ENCODE measurements around the gene CTSS. TPM values are rescaled to one million over a fixed set of nuclear protein-coding genes. Genes with fewer than 3 reads are reported as not detected.
"Not testable (repeated sequence)": the region's sequence is repeated elsewhere in the genome, so short reads cannot be mapped to it uniquely, and the experiment has no call there.

The CTSS gene
- total RNA-seq, 1 experiment from 2014 or later = not detected

DNA sequence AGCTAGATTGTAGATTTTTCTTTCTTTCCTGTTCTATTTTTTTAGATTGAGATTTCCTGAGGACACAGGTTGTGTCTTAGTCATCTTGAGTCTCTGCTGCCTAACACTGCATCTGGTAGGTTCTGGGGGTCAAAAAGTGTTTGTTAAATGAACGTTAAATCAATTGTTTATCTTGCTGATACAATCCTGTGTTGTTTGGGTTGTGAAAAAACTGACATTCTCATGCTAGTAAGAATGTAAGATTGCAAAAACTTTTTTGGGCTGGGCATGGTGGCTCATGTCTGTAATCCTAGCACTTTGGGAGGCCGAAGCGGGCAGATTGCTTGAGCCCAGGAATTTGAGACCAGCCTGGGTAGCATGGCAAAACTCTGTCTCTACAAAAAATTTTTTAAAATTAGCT, 39.1 kb upstream of the CTSS start:
- H3K79me2 ChIP-seq (ENCODE audit: low read length) = no peaks in the 10 kb centered on the region
- DNase-seq = no peak
- H3K27me3 ChIP-seq (ENCODE audit: low read length) = no peaks in the 10 kb centered on the region
- H3K27ac ChIP-seq (ENCODE audit: low read length) = no peak overlapping the region
- ATAC-seq = no peak
- H3K4me1 ChIP-seq (ENCODE audit: insufficient read depth, low read length) = no peaks in the 10 kb centered on the region
- H3K9me3 ChIP-seq (ENCODE audit: low read length) = no peaks in the 10 kb centered on the region
- ChIA-PET POLR2A (ENCODE audit: unreplicated experiment) (no interaction called here), CTCF (no interaction called here)
- TF ChIP-seq EZH2 (IDR thresholded peaks at IDR 0.05; ENCODE audit: low read length, unreplicated experiment) = no peak
- no peak overlapping the region for H2AFZ ChIP-seq (ENCODE audit: low read length)
- H3K9ac ChIP-seq (ENCODE audit: low read length) = no peak overlapping the region
- intact Hi-C loops (cut with micrococcal nuclease) = no loop called here
- no TSS peak for BruUV-seq (replicated peaks)
- no peaks in the 10 kb centered on the region for H4K20me1 ChIP-seq (ENCODE audit: low read length)
- no peaks in the 10 kb centered on the region for H3K9me2 ChIP-seq (replicated peaks; ENCODE audit: low read length)
- H3K4me2 ChIP-seq (ENCODE audit: low read length) = no peak overlapping the region
- no peaks in the 10 kb centered on the region for H3K36me3 ChIP-seq (ENCODE audit: low read depth, low read length)
- H3K4me3 ChIP-seq (ENCODE audit: low read length) = no peak overlapping the region
- no peaks in the 10 kb centered on the region for H3F3A ChIP-seq (ENCODE audit: low read length, unreplicated experiment)

DNA sequence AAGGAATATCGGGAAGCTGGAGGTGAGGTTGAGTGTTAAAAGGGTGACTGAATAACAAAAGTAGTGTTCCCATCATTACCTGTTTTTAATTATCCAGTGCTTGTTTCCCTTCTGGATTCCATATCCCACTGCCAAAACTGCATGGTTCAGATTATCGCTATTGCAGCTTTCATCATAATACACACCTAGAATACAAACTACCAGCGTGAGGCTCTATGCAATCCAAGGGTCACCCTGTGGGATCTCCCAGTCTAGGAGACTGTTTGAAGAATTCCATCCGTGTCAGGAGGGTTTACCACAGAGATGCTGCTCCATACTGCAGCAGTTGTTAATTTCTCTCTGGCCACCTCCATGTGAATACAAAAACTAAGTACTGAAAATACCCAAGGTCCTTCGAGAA, 33.5 kb upstream of the CTSS start:
- POLR2A ChIA-PET (ENCODE audit: unreplicated experiment) = no interaction called here
- no TSS peak for BruUV-seq (replicated peaks)
- no peak for TF ChIP-seq EZH2phosphoT487 (IDR thresholded peaks at IDR 0.05; ENCODE audit: borderline replicate concordance, low read length)
- DNase-seq (no peak), ATAC-seq (no peak)
- intact Hi-C loops (cut with micrococcal nuclease) = no loop called here
- Histone ChIP-seq H4K20me1 (ENCODE audit: low read length) (no peaks in the 10 kb centered on the region), H3K9ac (ENCODE audit: low read length) (no peak overlapping the region), H3K9me3 (ENCODE audit: low read length) (no peaks in the 10 kb centered on the region), H3K9me2 (replicated peaks; ENCODE audit: low read length) (no peaks in the 10 kb centered on the region), H3K27ac (ENCODE audit: low read length) (no peak overlapping the region), H3K36me3 (ENCODE audit: low read depth, low read length) (no peaks in the 10 kb centered on the region), H3K4me1 (ENCODE audit: insufficient read depth, low read length) (no peaks in the 10 kb centered on the region), H3K79me2 (ENCODE audit: low read length) (no peaks in the 10 kb centered on the region), H3K4me3 (ENCODE audit: low read length) (no peak overlapping the region), H2AFZ (ENCODE audit: low read length) (no peak overlapping the region), H3K27me3 (ENCODE audit: low read length) (no peaks in the 10 kb centered on the region), H3F3A (ENCODE audit: low read length, unreplicated experiment) (no peaks in the 10 kb centered on the region), H3K4me2 (ENCODE audit: low read length) (no peak overlapping the region)
- CTCF ChIA-PET = no interaction called here

DNA sequence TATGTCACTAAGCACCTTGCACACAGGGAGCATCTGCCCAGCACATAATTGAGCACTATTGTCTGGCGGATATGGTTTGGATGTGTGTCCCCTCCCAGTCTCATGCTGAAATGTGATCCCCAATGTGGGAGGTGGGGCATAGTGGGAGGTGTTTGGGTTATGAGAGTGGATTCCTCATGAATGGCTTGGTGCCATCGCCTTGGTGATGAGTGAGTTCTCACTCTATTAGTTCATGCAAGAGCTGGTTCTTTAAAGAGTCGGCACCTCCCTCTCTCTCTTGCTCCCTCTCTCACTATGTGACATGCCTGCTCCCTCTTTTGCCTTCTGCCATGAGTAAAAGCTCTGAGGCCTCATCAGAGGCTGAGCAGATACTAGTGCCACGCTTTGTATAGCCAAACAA, 32.9 kb upstream of the CTSS start:
- Histone ChIP-seq H3K9me3 (ENCODE audit: low read length) (no peaks in the 10 kb centered on the region), H3K27ac (ENCODE audit: low read length) (no peak overlapping the region), H3K9me2 (replicated peaks; ENCODE audit: low read length) (no peaks in the 10 kb centered on the region), H4K20me1 (ENCODE audit: low read length) (no peaks in the 10 kb centered on the region), H3F3A (ENCODE audit: low read length, unreplicated experiment) (no peaks in the 10 kb centered on the region), H3K4me2 (ENCODE audit: low read length) (no peak overlapping the region), H2AFZ (ENCODE audit: low read length) (no peak overlapping the region), H3K4me3 (ENCODE audit: low read length) (no peak overlapping the region), H3K79me2 (ENCODE audit: low read length) (no peaks in the 10 kb centered on the region), H3K4me1 (ENCODE audit: insufficient read depth, low read length) (no peaks in the 10 kb centered on the region), H3K36me3 (ENCODE audit: low read depth, low read length) (no peaks in the 10 kb centered on the region), H3K27me3 (ENCODE audit: low read length) (no peaks in the 10 kb centered on the region), H3K9ac (ENCODE audit: low read length) (no peak overlapping the region)
- ATAC-seq = no peak
- TF ChIP-seq EZH2phosphoT487 (IDR thresholded peaks at IDR 0.05; ENCODE audit: borderline replicate concordance, low read length) = no peak
- TF ChIP-seq, protein P1, sequence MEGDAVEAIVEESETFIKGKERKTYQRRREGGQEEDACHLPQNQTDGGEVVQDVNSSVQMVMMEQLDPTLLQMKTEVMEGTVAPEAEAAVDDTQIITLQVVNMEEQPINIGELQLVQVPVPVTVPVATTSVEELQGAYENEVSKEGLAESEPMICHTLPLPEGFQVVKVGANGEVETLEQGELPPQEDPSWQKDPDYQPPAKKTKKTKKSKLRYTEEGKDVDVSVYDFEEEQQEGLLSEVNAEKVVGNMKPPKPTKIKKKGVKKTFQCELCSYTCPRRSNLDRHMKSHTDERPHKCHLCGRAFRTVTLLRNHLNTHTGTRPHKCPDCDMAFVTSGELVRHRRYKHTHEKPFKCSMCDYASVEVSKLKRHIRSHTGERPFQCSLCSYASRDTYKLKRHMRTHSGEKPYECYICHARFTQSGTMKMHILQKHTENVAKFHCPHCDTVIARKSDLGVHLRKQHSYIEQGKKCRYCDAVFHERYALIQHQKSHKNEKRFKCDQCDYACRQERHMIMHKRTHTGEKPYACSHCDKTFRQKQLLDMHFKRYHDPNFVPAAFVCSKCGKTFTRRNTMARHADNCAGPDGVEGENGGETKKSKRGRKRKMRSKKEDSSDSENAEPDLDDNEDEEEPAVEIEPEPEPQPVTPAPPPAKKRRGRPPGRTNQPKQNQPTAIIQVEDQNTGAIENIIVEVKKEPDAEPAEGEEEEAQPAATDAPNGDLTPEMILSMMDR (conservative IDR thresholded peaks at IDR 0.05; ENCODE audit: low read depth, low read length) = no peak
- no peak for TF ChIP-seq EZH2 (IDR thresholded peaks at IDR 0.05; ENCODE audit: low read length, unreplicated experiment)
- CTCF ChIA-PET = no interaction called here
- POLR2A ChIA-PET (ENCODE audit: unreplicated experiment) = no interaction called here
- intact Hi-C loops (cut with micrococcal nuclease) = no loop called here
- no TSS peak for BruUV-seq (replicated peaks)
- no peak for DNase-seq

DNA sequence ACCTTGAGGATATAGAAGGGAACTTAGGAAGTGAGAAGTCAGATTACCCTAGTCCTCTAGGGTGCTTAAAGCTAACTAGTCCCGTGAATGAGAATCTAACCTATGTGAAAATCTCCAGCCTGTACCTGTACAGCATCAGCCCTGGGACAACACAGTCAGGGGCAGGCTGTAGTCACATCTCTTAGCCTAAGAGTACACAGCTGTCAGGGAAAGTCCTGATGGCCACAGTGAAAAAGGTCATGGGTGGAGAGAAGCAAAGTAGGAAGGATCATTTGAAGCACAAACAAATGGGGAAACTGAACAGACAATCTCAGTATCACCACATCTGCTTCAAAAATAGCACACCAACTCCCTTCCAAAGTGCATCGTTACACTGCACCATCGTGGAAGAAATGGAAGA, 30.8 kb upstream of the CTSS start:
- BruUV-seq (replicated peaks) = no TSS peak
- H3K4me2 ChIP-seq (ENCODE audit: low read length) = no peak overlapping the region
- ChIA-PET POLR2A (ENCODE audit: unreplicated experiment) (interaction anchor here (0.6 kb wide), 1 partner anchor 99 kb away, joined by 3 read pairs; no protein-coding TSS in a partner anchor), CTCF (no interaction called here)
- H3K79me2 ChIP-seq (ENCODE audit: low read length) = no peaks in the 10 kb centered on the region
- no peak overlapping the region for H3K9ac ChIP-seq (ENCODE audit: low read length)
- H3K4me1 ChIP-seq (ENCODE audit: insufficient read depth, low read length) = no peaks in the 10 kb centered on the region
- H3K27ac ChIP-seq (ENCODE audit: low read length) = no peak overlapping the region
- no peaks in the 10 kb centered on the region for H3K27me3 ChIP-seq (ENCODE audit: low read length)
- H4K20me1 ChIP-seq (ENCODE audit: low read length) = no peaks in the 10 kb centered on the region
- ATAC-seq (no peak), DNase-seq (no peak)
- H3K36me3 ChIP-seq (ENCODE audit: low read depth, low read length) = no peaks in the 10 kb centered on the region
- H2AFZ ChIP-seq (ENCODE audit: low read length) = no peak overlapping the region
- no peak for TF ChIP-seq EZH2 (IDR thresholded peaks at IDR 0.05; ENCODE audit: low read length, unreplicated experiment)
- no peak for TF ChIP-seq EZH2phosphoT487 (IDR thresholded peaks at IDR 0.05; ENCODE audit: borderline replicate concordance, low read length)
- TF ChIP-seq, protein P1 (conservative IDR thresholded peaks at IDR 0.05; ENCODE audit: low read depth, low read length) = no peak
- H3K9me3 ChIP-seq (ENCODE audit: low read length) = no peaks in the 10 kb centered on the region
- no peak overlapping the region for H3K4me3 ChIP-seq (ENCODE audit: low read length)
- no peaks in the 10 kb centered on the region for H3K9me2 ChIP-seq (replicated peaks; ENCODE audit: low read length)
- intact Hi-C loops (cut with micrococcal nuclease) = no loop called here
- H3F3A ChIP-seq (ENCODE audit: low read length, unreplicated experiment) = no peaks in the 10 kb centered on the region

GRCh38 chr1:150793778-150794177, 28.2 kb upstream of the CTSS start:
- CTCF ChIA-PET; BruUV-seq (replicated peaks); DNase-seq; H3K79me2 ChIP-seq (ENCODE audit: low read length); H3K4me2 ChIP-seq (ENCODE audit: low read length); H3K9me3 ChIP-seq (ENCODE audit: low read length); H3K9me2 ChIP-seq (replicated peaks; ENCODE audit: low read length); H3K36me3 ChIP-seq (ENCODE audit: low read depth, low read length); H3K4me3 ChIP-seq (ENCODE audit: low read length); POLR2A ChIA-PET (ENCODE audit: unreplicated experiment); H3F3A ChIP-seq (ENCODE audit: low read length, unreplicated experiment); H3K27ac ChIP-seq (ENCODE audit: low read length); H3K9ac ChIP-seq (ENCODE audit: low read length); H3K27me3 ChIP-seq (ENCODE audit: low read length); H3K4me1 ChIP-seq (ENCODE audit: insufficient read depth, low read length); intact Hi-C loops (cut with micrococcal nuclease); ATAC-seq; H4K20me1 ChIP-seq (ENCODE audit: low read length); H2AFZ ChIP-seq (ENCODE audit: low read length): not testable (repeated sequence)

Measured in PC-3 (cell line).